Measurements from ENCODE around the gene SCMH1. TPM values are rescaled to one million over a fixed set of nuclear protein-coding genes. Genes with fewer than 3 reads are reported as not detected.

Gene SCMH1
- total and polyA plus RNA-seq, 2 experiments from 2014 or later = 48.1 to 52.3 TPM

- no peak for TF ChIP-seq EZH2phosphoT487 (IDR thresholded peaks at IDR 0.05; ENCODE audit: low read depth, severe bottlenecking, unreplicated experiment)
- TF ChIP-seq EZH2 (IDR thresholded peaks at IDR 0.05; ENCODE audit: borderline replicate concordance) = no peak
- no peak for TF ChIP-seq CTCF (IDR thresholded peaks at IDR 0.05; ENCODE audit: poor library complexity)
- H3K36me3 ChIP-seq (replicated peaks; ENCODE audit: insufficient read depth, low read depth) = no peaks in the 10 kb centered on the region
Measured at GRCh38 chr1:40998668-40999067, 243.4 kb downstream of the SCMH1 start.

GRCh38 chr1:40997096-40997495 lies 245.0 kb downstream of the SCMH1 start:
- Histone ChIP-seq H3K79me2 (peaks cover 3% of the 10 kb centered on the region), H3K9me3 (ENCODE audit: low read depth) (no peaks in the 10 kb centered on the region), H4K20me1 (ENCODE audit: insufficient read depth, poor library complexity, severe bottlenecking) (no peaks in the 10 kb centered on the region), H2AFZ (no peak overlapping the region), H3K36me3 (replicated peaks; ENCODE audit: insufficient read depth, low read depth) (peaks cover 3% of the 10 kb centered on the region), H3K27ac (no peak overlapping the region), H3K27me3 (no peaks in the 10 kb centered on the region), H3K4me2 (no peak overlapping the region), H3K4me1 (ENCODE audit: insufficient read depth) (no peaks in the 10 kb centered on the region), H3K4me3 (no peak overlapping the region), H3K9me2 (replicated peaks; ENCODE audit: insufficient read depth) (no peaks in the 10 kb centered on the region)
- 54% methylated on average over 8 of the region's 8 CpGs for WGBS (ENCODE audit: low lambda C conversion rate, missing lambda C conversion rate)
- TF ChIP-seq EZH2 (IDR thresholded peaks at IDR 0.05; ENCODE audit: borderline replicate concordance) (no peak), CTCF (IDR thresholded peaks at IDR 0.05; ENCODE audit: poor library complexity) (no peak), EZH2phosphoT487 (IDR thresholded peaks at IDR 0.05; ENCODE audit: low read depth, severe bottlenecking, unreplicated experiment) (no peak)
- DNase-seq (ENCODE audit: low spot score) = no peak

More at GRCh38 chr1:40998668-40999067, 243.4 kb downstream of the SCMH1 start:
- Histone ChIP-seq H3K4me1 (ENCODE audit: insufficient read depth) (peaks cover 5% of the 10 kb centered on the region), H4K20me1 (ENCODE audit: insufficient read depth, poor library complexity, severe bottlenecking) (no peaks in the 10 kb centered on the region), H2AFZ (no peak overlapping the region), H3K27me3 (no peaks in the 10 kb centered on the region), H3K4me3 (no peak overlapping the region), H3K79me2 (peaks cover 3% of the 10 kb centered on the region), H3K27ac (no peak overlapping the region), H3K4me2 (no peak overlapping the region), H3K9me3 (ENCODE audit: low read depth) (no peaks in the 10 kb centered on the region), H3K9me2 (replicated peaks; ENCODE audit: insufficient read depth) (no peaks in the 10 kb centered on the region)
- WGBS (ENCODE audit: low lambda C conversion rate, missing lambda C conversion rate) = 93% methylated on average over 4 of the region's 4 CpGs
- no peak for DNase-seq (ENCODE audit: low spot score)

- peak overlapping the region; percentile 76 for H3K27ac ChIP-seq
- WGBS (ENCODE audit: low lambda C conversion rate, missing lambda C conversion rate) = 98% methylated on average over 5 of the region's 5 CpGs
Measured at GRCh38 chr1:40989066-40989465, 253.0 kb downstream of the SCMH1 start.

More at GRCh38 chr1:40989066-40989465, 253.0 kb downstream of the SCMH1 start:
- Histone ChIP-seq H3K79me2 (peaks cover 14% of the 10 kb centered on the region), H2AFZ (no peak overlapping the region), H3K4me1 (ENCODE audit: insufficient read depth) (peaks cover 27% of the 10 kb centered on the region), H4K20me1 (ENCODE audit: insufficient read depth, poor library complexity, severe bottlenecking) (no peaks in the 10 kb centered on the region), H3K36me3 (replicated peaks; ENCODE audit: insufficient read depth, low read depth) (peaks cover 3% of the 10 kb centered on the region), H3K4me3 (no peak overlapping the region), H3K9me3 (ENCODE audit: low read depth) (no peaks in the 10 kb centered on the region), H3K4me2 (peak overlapping the region; percentile 41), H3K9me2 (replicated peaks; ENCODE audit: insufficient read depth) (no peaks in the 10 kb centered on the region), H3K27me3 (no peaks in the 10 kb centered on the region)
- DNase-seq (ENCODE audit: low spot score) = no peak
- TF ChIP-seq CTCF (IDR thresholded peaks at IDR 0.05; ENCODE audit: poor library complexity) = no peak
- TF ChIP-seq EZH2phosphoT487 (IDR thresholded peaks at IDR 0.05; ENCODE audit: low read depth, severe bottlenecking, unreplicated experiment) = no peak
- TF ChIP-seq EZH2 (IDR thresholded peaks at IDR 0.05; ENCODE audit: borderline replicate concordance) = no peak

All from hepatocyte (in vitro differentiated cells).